CD4-positive, alpha-beta T cell (primary cell): Measurements from ENCODE around the gene ALDH9A1. TPM values are rescaled to one million over a fixed set of nuclear protein-coding genes. Genes with fewer than 3 reads are reported as not detected.
"Not testable (repeated sequence)": the region's sequence is repeated elsewhere in the genome, so short reads cannot be mapped to it uniquely, and the experiment has no call there.

ENCODE experiments used
- ATAC-seq: fragments of 200-7000 bp; cut with Tn5 transposase; one replicate; pipeline ENCODE4 v1.10.0; 2022; ENCODE audit warnings: mild to moderate bottlenecking; ENCODE audit not compliant: poor library complexity
- CTCF ChIA-PET: fragments of 350-600 bp; sonication (Branson Sonifier 250); formaldehyde crosslinking; loops from one replicate; lab custom pipeline; 2021; ENCODE audit warnings: antibody characterized with exemption, inconsistent platforms; lab: Charles Lee
- POLR2A ChIA-PET: fragments of 350-600 bp; sonication (Branson Sonifier 250); formaldehyde crosslinking; loops from one replicate; lab custom pipeline; 2021; ENCODE audit warnings: antibody characterized with exemption, inconsistent platforms; lab: Charles Lee
- DNase-seq, 14 experiments: peaks; one replicate each; pipeline ENCODE4 v3.0.0-alpha.2; 2013 to 2020; ENCODE audit warnings: mixed read lengths in 2 of 14
- H3K27ac ChIP-seq, 2 donors: one replicate each; pipeline versions ENCODE4 v1.5.1 to v1.7.0; 2013; ENCODE audit warnings: low read length in 2 of 2, low read depth in 1 of 2, mild to moderate bottlenecking in 1 of 2
- H3K27me3 ChIP-seq, 2 experiments: 1 replicate in 1 of 2; 2 replicates in 1 of 2; pipeline versions ENCODE4 v1.6.1 to v1.7.0; 2013; ENCODE audit warnings: low read length in 2 of 2, control low read depth in 1 of 2, mild to moderate bottlenecking in 1 of 2, moderate library complexity in 1 of 2; ENCODE audit not compliant: insufficient read depth in 2 of 2, control insufficient read depth in 1 of 2
- H3K36me3 ChIP-seq: one replicate; pipeline ENCODE4 v1.6.1; 2013; ENCODE audit warnings: low read length, control low read depth; ENCODE audit not compliant: insufficient read depth
- H3K4me1 ChIP-seq: one replicate; pipeline ENCODE4 v1.6.1; 2013; ENCODE audit warnings: low read length, control low read depth; ENCODE audit not compliant: insufficient read depth
- H3K4me3 ChIP-seq: one replicate; pipeline ENCODE4 v1.5.1; 2013; ENCODE audit warnings: mild to moderate bottlenecking, low read length, moderate library complexity
- H3K9me3 ChIP-seq, 2 experiments: 1 replicate in 1 of 2; 2 replicates in 1 of 2; pipeline versions ENCODE4 v1.6.1 to v1.7.0; 2013; ENCODE audit warnings: low read length in 2 of 2, mild to moderate bottlenecking in 2 of 2, control low read depth in 1 of 2, moderate library complexity in 1 of 2; ENCODE audit not compliant: control insufficient read depth in 1 of 2, insufficient read depth in 1 of 2
- H3K27ac Mint-ChIP-seq: one replicate; pipeline ENCODE4 v1.8.0; 2020; ENCODE audit warnings: mixed read lengths
- H3K27me3 Mint-ChIP-seq: one replicate; pipeline ENCODE4 v1.8.0; 2021; ENCODE audit warnings: mixed read lengths
- H3K36me3 Mint-ChIP-seq: one replicate; pipeline ENCODE4 v1.8.0; 2021; ENCODE audit warnings: low read depth, mixed read lengths
- H3K4me1 Mint-ChIP-seq: one replicate; pipeline ENCODE4 v1.8.0; 2021; ENCODE audit warnings: low read depth, mixed read lengths
- H3K4me3 Mint-ChIP-seq: one replicate; pipeline ENCODE4 v1.8.0; 2020; ENCODE audit warnings: mild to moderate bottlenecking, mixed read lengths
- H3K9me3 Mint-ChIP-seq: one replicate; pipeline ENCODE4 v1.8.0; 2020; ENCODE audit warnings: mixed read lengths
- CTCF ChIP-seq: fragments of 200-600 bp; IDR thresholded peaks from one replicate; pipeline ENCODE4 v1.8.0; 2022; ENCODE audit warnings: antibody characterized with exemption, mild to moderate bottlenecking
- intact Hi-C, 2 experiments: fragments of 100-400 bp; cut with DNase I in 1 of 2; cut with micrococcal nuclease in 1 of 2; formaldehyde crosslinking; loops; one replicate each; pipeline versions ENCODE4 v1.15.1 to v1.9.0; 2023 to 2025; cut with DNase I, micrococcal nuclease
- total RNA-seq, 174 experiments: library from RNA in 2 of 174; stranded (reverse) in 2 of 174; gene quantifications; one replicate each; pipeline ENCODE4 v1.2.3 and lab custom pipeline; 2021 to 2026

Gene ALDH9A1
- total RNA-seq, 2 experiments from 2014 or later = 33.9 to 35.5 TPM

GRCh38 chr1:165717918-165718515 is 19.7 kb upstream of the ALDH9A1 start:
- Histone ChIP-seq H3K4me1 (no peaks in the 10 kb centered on the region), H3K27ac (no peak overlapping the region), H3K9me3 (no peaks in the 10 kb centered on the region), H3K36me3 (no peaks in the 10 kb centered on the region), H3K27me3 (no peaks in the 10 kb centered on the region), H3K4me3 (no peak overlapping the region)
- no peaks in the 10 kb centered on the region for H3K36me3 Mint-ChIP-seq
- peak; percentile 60 for ATAC-seq
- intact Hi-C loops = loop anchor here in 1 of 2 experiments (1.0 kb wide), 1 partner anchor 196 kb away; no protein-coding TSS in a partner anchor
- peak in 8 of 14 experiments; percentile 3 to 59 (median 20) for DNase-seq
- no peak overlapping the region for H3K4me3 Mint-ChIP-seq
- no peak overlapping the region for H3K27ac Mint-ChIP-seq
- TF ChIP-seq CTCF = peak; percentile 32
- ChIA-PET POLR2A (interaction anchor here (1.0 kb wide), 1 partner anchor 20 kb away, joined by 3 read pairs; no protein-coding TSS in a partner anchor), CTCF (no interaction called here)
- H3K4me1 Mint-ChIP-seq = no peaks in the 10 kb centered on the region
- H3K9me3 Mint-ChIP-seq = no peaks in the 10 kb centered on the region
- H3K27me3 Mint-ChIP-seq = no peaks in the 10 kb centered on the region

- H3K4me1 Mint-ChIP-seq, CTCF ChIA-PET, POLR2A ChIA-PET, H3K4me3 ChIP-seq, H3K36me3 Mint-ChIP-seq, H3K27ac ChIP-seq, H3K27ac Mint-ChIP-seq, H3K27me3 ChIP-seq, H3K9me3 Mint-ChIP-seq, H3K4me1 ChIP-seq, H3K27me3 Mint-ChIP-seq, DNase-seq, H3K36me3 ChIP-seq, H3K9me3 ChIP-seq, intact Hi-C loops, H3K4me3 Mint-ChIP-seq, ATAC-seq: not testable (repeated sequence)
These were observed 18.1 kb upstream of the ALDH9A1 start for GRCh38 chr1:165716265-165717051.

- no peaks in the 10 kb centered on the region for H3K4me1 Mint-ChIP-seq
- intact Hi-C loops = no loop called here
- no peaks in the 10 kb centered on the region for H3K36me3 Mint-ChIP-seq
- Histone ChIP-seq H3K36me3 (no peaks in the 10 kb centered on the region), H3K4me3 (no peak overlapping the region), H3K9me3 (no peaks in the 10 kb centered on the region), H3K27me3 (no peaks in the 10 kb centered on the region), H3K27ac (no peak overlapping the region), H3K4me1 (no peaks in the 10 kb centered on the region)
- CTCF ChIA-PET = no interaction called here
- H3K27ac Mint-ChIP-seq = no peak overlapping the region
- H3K4me3 Mint-ChIP-seq = no peak overlapping the region
- no peaks in the 10 kb centered on the region for H3K9me3 Mint-ChIP-seq
- POLR2A ChIA-PET = interaction anchor here (0.8 kb wide), 1 partner anchor 14 kb away, joined by 3 read pairs; the partner anchor contains the start of gene ALDH9A1
- H3K27me3 Mint-ChIP-seq = peaks cover 25% of the 10 kb centered on the region
- DNase-seq (no peak), ATAC-seq (no peak)
- TF ChIP-seq CTCF = no peak
These were observed 14.4 kb upstream of the ALDH9A1 start for GRCh38 chr1:165712764-165713163.
